Ramos (cell line): ENCODE results near the gene SAMD5.

Experiments
- in situ Hi-C: fragments of 300-500 bp; cut with MboI; formaldehyde crosslinking; loops from one replicate; pipeline ENCODE4 v1.14.3; 2022; ENCODE audit warnings: low sequenced_read_pairs; ENCODE audit not compliant: unreplicated experiment

SAMD5 gene

GRCh38 chr6:147508042-147508865 lies at the start of gene SAMD5:
Gene SAMD5, plus strand, starts transcription at chr6:147508690. Its CDS starts 239 bp downstream, at chr6:147508929.
- in situ Hi-C loops: loop anchor here (25.0 kb wide), 1 partner anchor 654 kb away; no protein-coding TSS in a partner anchor

DNA sequence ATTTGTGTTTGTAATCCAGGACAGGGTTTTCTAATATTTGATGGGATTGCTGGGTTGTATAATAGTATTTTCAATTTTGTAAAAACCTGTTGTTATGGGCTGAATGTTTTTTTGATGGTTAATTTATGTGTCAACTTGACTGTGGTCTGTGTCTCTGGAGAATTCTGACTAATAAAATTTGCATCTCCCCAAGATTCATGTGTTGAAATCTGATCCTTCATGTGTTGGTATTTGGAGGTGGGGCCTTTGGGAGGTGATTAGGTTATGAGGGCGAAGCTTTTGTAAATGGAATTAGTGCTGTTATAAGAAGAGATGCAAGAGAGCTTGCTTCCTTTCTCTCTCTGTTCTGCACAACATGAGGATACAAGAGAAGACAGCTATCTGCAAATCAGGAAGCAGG lies 48.7 kb upstream of the SAMD5 start:
- in situ Hi-C loops: no loop called here

DNA sequence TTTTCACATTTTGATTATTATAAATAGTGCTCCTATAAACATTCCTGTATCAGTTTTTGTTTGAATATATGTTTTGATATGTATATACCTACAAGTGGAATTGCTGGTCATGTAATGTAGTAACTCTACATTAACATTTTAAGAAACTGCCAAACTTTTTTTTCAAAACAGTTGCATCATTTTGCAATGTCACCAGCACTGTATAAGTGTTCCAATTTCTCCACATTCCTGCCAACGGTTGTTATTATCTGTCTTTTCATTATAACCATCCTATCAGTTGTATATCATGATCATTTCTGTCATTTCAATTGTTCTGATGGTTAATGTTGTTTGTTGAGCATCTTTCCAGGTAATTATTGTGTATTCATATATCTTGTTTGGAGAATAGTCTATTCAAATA lies 44.8 kb upstream of the SAMD5 start:
- in situ Hi-C loops: no loop called here

- in situ Hi-C loops: no loop called here
Measured at GRCh38 chr6:147467428-147467827, 41.1 kb upstream of the SAMD5 start.

- in situ Hi-C loops: no loop called here
Measured at GRCh38 chr6:147467886-147468285, 40.6 kb upstream of the SAMD5 start.

GRCh38 chr6:147468634-147469033 lies 39.9 kb upstream of the SAMD5 start:
- in situ Hi-C loops: no loop called here

DNA sequence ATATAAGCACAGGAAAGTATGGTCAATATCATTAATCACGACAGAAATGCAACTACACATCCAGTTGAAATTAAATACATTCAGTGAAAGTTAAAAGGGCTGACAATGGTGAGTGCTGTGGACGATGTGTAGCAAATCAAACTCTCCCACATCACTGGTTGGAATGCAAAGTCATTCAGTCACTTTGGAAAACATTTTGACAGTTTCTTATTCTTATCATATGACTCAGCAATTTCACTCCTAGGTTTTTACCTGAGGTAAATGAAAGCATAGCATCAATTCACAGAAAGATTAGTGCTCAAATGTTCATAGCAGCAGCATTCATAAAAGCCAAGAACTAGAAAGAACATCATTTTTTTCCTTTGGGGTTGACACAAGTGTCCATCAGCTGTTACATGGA lies 28.6 kb upstream of the SAMD5 start:
- in situ Hi-C loops: no loop called here

DNA sequence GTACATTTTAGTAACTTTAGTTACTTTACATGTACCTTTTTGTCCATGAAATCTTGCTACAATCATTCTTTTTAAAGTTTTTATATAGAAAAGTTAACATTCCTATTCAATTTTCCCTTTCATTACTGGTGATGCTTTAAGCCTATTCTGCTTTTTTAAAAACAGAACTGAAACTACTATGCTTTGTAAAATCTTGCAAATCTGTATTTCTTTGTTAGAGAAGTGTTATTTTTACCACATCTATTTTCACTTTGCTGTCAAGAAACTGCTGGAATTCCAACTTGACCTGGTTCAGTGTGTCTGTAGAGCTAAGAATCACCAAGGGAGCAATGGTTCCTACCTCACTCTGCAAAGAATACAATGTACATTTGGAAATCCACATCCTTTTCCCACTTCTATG lies 21.8 kb upstream of the SAMD5 start:
- in situ Hi-C loops: no loop called here

- in situ Hi-C loops: no loop called here
Measured at GRCh38 chr6:147497472-147497871, 11.0 kb upstream of the SAMD5 start.

GRCh38 chr6:147503587-147503986 lies 4.9 kb upstream of the SAMD5 start:
- in situ Hi-C loops: loop anchor here (25.0 kb wide), 1 partner anchor 659 kb away; no protein-coding TSS in a partner anchor

GRCh38 chr6:147504848-147505247 lies 3.6 kb upstream of the SAMD5 start:
- in situ Hi-C loops: loop anchor here (25.0 kb wide), 1 partner anchor 657 kb away; no protein-coding TSS in a partner anchor

DNA sequence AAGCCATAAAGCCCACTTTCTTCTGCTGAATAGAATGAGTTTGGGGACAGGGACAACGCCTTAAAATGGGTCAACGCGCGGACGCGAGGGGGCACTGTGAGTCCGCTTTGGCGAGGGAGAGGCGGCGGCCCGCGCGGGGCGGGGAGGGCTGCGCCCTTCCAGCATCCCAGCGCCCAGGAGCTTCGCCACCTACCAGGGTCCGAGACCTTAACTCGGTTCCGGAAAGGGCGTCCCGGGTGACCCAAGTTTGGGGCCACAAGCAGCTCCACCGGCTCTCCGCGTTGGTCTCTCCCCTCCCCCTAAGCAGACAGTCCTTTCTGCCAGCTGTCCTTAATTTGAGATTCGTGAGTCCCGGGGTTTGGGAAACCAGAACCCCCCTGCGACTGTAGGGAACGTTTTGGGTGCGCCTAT lies 1.8 kb upstream of the SAMD5 start:
- in situ Hi-C loops: loop anchor here (25.0 kb wide), 1 partner anchor 656 kb away; no protein-coding TSS in a partner anchor

- in situ Hi-C loops: loop anchor here (25.0 kb wide), 1 partner anchor 655 kb away; no protein-coding TSS in a partner anchor
Measured at GRCh38 chr6:147507162-147508041, 1.1 kb upstream of the SAMD5 start.

DNA sequence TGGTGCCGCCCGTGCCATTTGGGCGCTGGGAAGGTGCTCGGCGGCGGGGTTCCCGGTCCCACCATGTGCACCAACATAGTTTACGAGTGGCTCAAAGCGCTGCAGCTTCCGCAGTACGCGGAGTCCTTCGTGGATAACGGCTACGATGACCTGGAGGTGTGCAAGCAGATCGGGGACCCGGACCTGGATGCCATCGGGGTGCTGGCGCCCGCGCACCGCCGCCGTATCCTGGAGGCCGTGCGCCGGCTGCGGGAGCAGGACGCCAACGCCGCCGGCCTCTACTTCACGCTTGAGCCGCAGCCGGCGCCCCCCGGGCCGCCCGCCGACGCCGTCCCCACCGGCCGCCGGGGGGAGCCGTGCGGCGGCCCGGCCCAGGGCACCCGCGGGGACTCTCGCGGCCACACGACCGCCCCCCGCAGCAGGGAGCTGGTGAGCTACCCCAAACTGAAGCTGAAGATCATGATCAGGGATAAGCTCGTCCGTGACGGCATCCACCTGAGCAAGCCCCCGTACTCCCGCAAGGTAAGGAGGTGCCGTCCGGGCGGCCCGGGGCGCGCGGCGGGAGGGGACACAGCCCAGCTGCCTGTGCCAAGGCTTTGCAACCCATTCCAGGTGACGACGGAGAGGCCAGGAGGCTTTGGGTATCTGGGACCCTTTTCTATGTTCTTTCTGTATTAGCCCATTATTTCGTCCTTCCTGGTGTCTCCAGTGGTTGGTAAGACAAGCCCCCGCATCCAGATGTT lies 547 bp downstream of the SAMD5 start:
- in situ Hi-C loops: loop anchor here (25.0 kb wide), 1 partner anchor 653 kb away; no protein-coding TSS in a partner anchor

- in situ Hi-C loops: loop anchor here (25.0 kb wide), 1 partner anchor 652 kb away; no protein-coding TSS in a partner anchor
Measured at GRCh38 chr6:147509891-147510290, 1.4 kb downstream of the SAMD5 start.

GRCh38 chr6:147510929-147511590 lies 2.6 kb downstream of the SAMD5 start:
- in situ Hi-C loops: loop anchor here (25.0 kb wide), 1 partner anchor 651 kb away; no protein-coding TSS in a partner anchor

- in situ Hi-C loops: loop anchor here (25.0 kb wide), 1 partner anchor 647 kb away; no protein-coding TSS in a partner anchor
Measured at GRCh38 chr6:147514831-147515230, 6.3 kb downstream of the SAMD5 start.

- in situ Hi-C loops: loop anchor here (25.0 kb wide), 1 partner anchor 647 kb away; no protein-coding TSS in a partner anchor
Measured at GRCh38 chr6:147515327-147515726, 6.8 kb downstream of the SAMD5 start.

- in situ Hi-C loops: loop anchor here (25.0 kb wide), 1 partner anchor 640 kb away; no protein-coding TSS in a partner anchor
Measured at GRCh38 chr6:147522597-147522996, 14.1 kb downstream of the SAMD5 start.
